K562 (cell line): ENCODE data around the gene STEAP2. TPM values are rescaled to one million over a fixed set of nuclear protein-coding genes. Genes with fewer than 3 reads are reported as not detected.

Source experiments
- ATAC-seq: fragments of 200-7000 bp; cut with Tn5 transposase; 3 replicates; pipeline ENCODE4 v1.9.1; 2020; ENCODE audit warnings: moderate library complexity
- BruUV-seq: library from RNA; stranded (reverse); fragments of 400-500 nt; replicated peaks from 2 replicates; lab custom pipeline; 2021; lab: Mats Ljungman, UMichigan
- CTCF ChIA-PET: fragments of 300-600 bp; formaldehyde crosslinking; extraction: SDS; loops from one replicate; lab custom pipeline; 2021; ENCODE audit warnings: low intra/inter-chr PET ratio; lab: Yijun Ruan, JAX
- POLR2A ChIA-PET: fragments of 300-600, 350-650 bp; sonication (Branson Sonifier 250); formaldehyde crosslinking; extraction: SDS; loops from one replicate; lab custom pipeline; 2021; ENCODE audit warnings: antibody characterized with exemption, inconsistent platforms; lab: Yijun Ruan, JAX
- DNase-seq, 4 experiments: peaks; one replicate each; pipeline versions ENCODE4 v3.0.0 to v3.0.0-alpha.2; 2011 to 2018; ENCODE audit warnings: low spot score in 3 of 4, mixed read lengths in 3 of 4; ENCODE audit errors: extremely low read depth in 1 of 4
- FAIRE-seq: peaks from 2 replicates; lab custom pipeline; 2011; peaks lifted over from hg19 to GRCh38; lab: Jason Lieb, UNC
- H2AFZ ChIP-seq: 2 replicates; pipeline ENCODE4 v1.6.0; 2011; ENCODE audit warnings: low read depth, low read length, control low read depth, inconsistent platforms
- H3K27ac ChIP-seq: fragments of 200-600 bp; 3 replicates; pipeline ENCODE4 v1.8.0; 2011; ENCODE audit warnings: low read depth, mild to moderate bottlenecking, control low read depth, inconsistent platforms, low read length, moderate library complexity, mixed read lengths; ENCODE audit errors: extremely low read depth
- H3K27me3 ChIP-seq, 2 experiments: fragments of 300-600 bp in 1 of 2; 2 replicates in 1 of 2; 3 replicates in 1 of 2; pipeline versions ENCODE4 v1.6.0 to v1.8.0; 2011; ENCODE audit warnings: inconsistent platforms in 2 of 2, low read length in 2 of 2, mild to moderate bottlenecking in 1 of 2, mixed read lengths in 1 of 2, moderate library complexity in 1 of 2; ENCODE audit not compliant: control insufficient read depth in 2 of 2, insufficient read depth in 2 of 2
- H3K36me3 ChIP-seq: fragments of 300-600 bp; 3 replicates; pipeline ENCODE4 v1.8.0; 2011; ENCODE audit warnings: mild to moderate bottlenecking, low read length, inconsistent platforms; ENCODE audit not compliant: control insufficient read depth, insufficient read depth
- H3K4me1 ChIP-seq, 2 experiments: fragments of 200-600 bp in 1 of 2; replicated peaks in 1 of 2; 2 replicates in 1 of 2; 3 replicates in 1 of 2; pipeline versions ENCODE4 v1.5.1 to v1.8.0; 2011; ENCODE audit warnings: inconsistent platforms in 2 of 2, low read length in 2 of 2, mild to moderate bottlenecking in 1 of 2, mixed read lengths in 1 of 2, moderate library complexity in 1 of 2; ENCODE audit not compliant: control insufficient read depth in 2 of 2, insufficient read depth in 2 of 2
- H3K4me2 ChIP-seq: 2 replicates; pipeline ENCODE4 v1.6.1; 2011; ENCODE audit warnings: low read length, control low read depth, inconsistent platforms, mixed read lengths; ENCODE audit not compliant: insufficient read depth
- H3K4me3 ChIP-seq: fragments of 200-600 bp; sonication (generic), shearing (Covaris generic); 2 replicates; pipeline ENCODE4 v1.5.1; 2016; ENCODE audit warnings: control low read depth, inconsistent platforms
- H3K79me2 ChIP-seq: fragments of 200-600 bp; 3 replicates; pipeline ENCODE4 v1.8.0; 2011; ENCODE audit warnings: low read length, inconsistent platforms; ENCODE audit not compliant: control insufficient read depth, insufficient read depth
- H3K9ac ChIP-seq, 2 experiments: 2 replicates each; pipeline versions ENCODE4 v1.6.0 to v1.6.1; 2011; ENCODE audit warnings: low read depth in 2 of 2, low read length in 2 of 2, control low read depth in 1 of 2, inconsistent platforms in 1 of 2, mild to moderate bottlenecking in 1 of 2, mixed read lengths in 1 of 2; ENCODE audit not compliant: insufficient read depth in 1 of 2
- H3K9me1 ChIP-seq: one replicate; pipeline ENCODE4 v1.6.0; 2011; ENCODE audit warnings: inconsistent platforms, mild to moderate bottlenecking, low read length, moderate library complexity; ENCODE audit not compliant: control insufficient read depth, insufficient read depth
- H3K9me3 ChIP-seq: replicated peaks from 2 replicates; pipeline ENCODE4 v1.5.1; 2011; ENCODE audit warnings: low read depth, low read length, inconsistent platforms; ENCODE audit not compliant: control insufficient read depth, insufficient read depth
- H4K20me1 ChIP-seq: replicated peaks from 2 replicates; pipeline ENCODE4 v1.6.1; 2011; ENCODE audit warnings: low read length, inconsistent platforms, mixed read lengths; ENCODE audit not compliant: control insufficient read depth, insufficient read depth
- ADNP ChIP-seq: fragments of 200-800 bp; sonication (Bioruptor generic); IDR thresholded peaks from 2 replicates; pipeline ENCODE4 v1.6.1; 2016; ENCODE audit warnings: missing genetic modification characterization, missing compliant biosample characterization
- BCOR ChIP-seq: fragments of 450-650 bp; IDR thresholded peaks from 2 replicates; pipeline ENCODE4 v1.6.1; 2016
- CHD4 ChIP-seq: fragments of 200-600 bp; sonication (generic); IDR thresholded peaks from 3 replicates; pipeline ENCODE4 v1.6.1; 2012; ENCODE audit warnings: low read depth, mild to moderate bottlenecking, mixed read lengths, low read length, inconsistent platforms; ENCODE audit not compliant: insufficient read depth, insufficient replicate concordance, poor library complexity, severe bottlenecking
- KDM1A ChIP-seq, 2 experiments: fragments of 450-650 bp; IDR thresholded peaks; 2 replicates each; pipeline ENCODE4 v1.6.1; 2016; ENCODE audit warnings: mild to moderate bottlenecking in 2 of 2
- MTA1 ChIP-seq: fragments of 450-650 bp; IDR thresholded peaks from 2 replicates; pipeline ENCODE4 v1.6.1; 2017; ENCODE audit warnings: borderline replicate concordance
- RBM25 ChIP-seq: fragments of 200-400 bp; formaldehyde crosslinking; IDR thresholded peaks from 2 replicates; pipeline ENCODE4 v1.6.1; 2018; ENCODE audit warnings: low read length, low read depth, moderate library complexity; ENCODE audit not compliant: severe bottlenecking
- SRSF1 ChIP-seq: fragments of 200-400 bp; formaldehyde crosslinking; IDR thresholded peaks from 2 replicates; pipeline ENCODE4 v1.6.1; 2017; ENCODE audit warnings: mild to moderate bottlenecking, low read depth, low read length, moderate library complexity
- SRSF7 ChIP-seq: fragments of 200-400 bp; formaldehyde crosslinking; optimal IDR thresholded peaks from 2 replicates; pipeline ENCODE3; 2017; ENCODE audit warnings: mild to moderate bottlenecking, low read depth, low read length
- WGBS: fragments of 100-300 bp; shearing (Covaris generic); methylation state at CpG from one replicate; pipeline ENCODE4 v1.1.6; 2016; ENCODE audit warnings: low coverage, mixed read lengths; ENCODE audit not compliant: insufficient coverage; ENCODE audit errors: missing lambda C conversion rate; 5-methylcytosine and 5-hydroxymethylcytosine counted together
- in situ Hi-C: fragments of 300-500 bp; cut with MboI; formaldehyde crosslinking; loops from 4 replicates; pipeline ENCODE4 v1.15.0; 2018; ENCODE audit warnings: inconsistent platforms, mixed read lengths
- intact Hi-C: fragments of 100-400 bp; cut with micrococcal nuclease; formaldehyde crosslinking; loops from 2 replicates; pipeline ENCODE4 v1.14.2; 2022
- polyA plus RNA-seq, 8 experiments: library from polyadenylated mRNA; depleted of rRNA in 4 of 8; stranded (reverse) in 5 of 8; unstranded in 3 of 8; fragments of >200 nt; fragmentation: Nextera tagmentation in 2 of 8; fragmentation: Illumina TruSeq in 1 of 8; extraction: Ambion mirVana in 2 of 8; extraction: Trizol in 1 of 8; gene quantifications; 2 replicates each; pipeline versions ENCODE4 v1.2.1 to v1.2.3, GENCODE V29; 2011 to 2014; ENCODE audit warnings: inconsistent platforms in 1 of 8, missing spikeins in 1 of 8
- total RNA-seq, 7 experiments: library from RNA; depleted of rRNA in 6 of 7; stranded (reverse); fragments of >200 nt in 6 of 7; fragmentation: Illumina TruSeq in 2 of 7; extraction: Trizol in 2 of 7; gene quantifications; 2 replicates each; pipeline versions ENCODE4 v1.2.1 to v1.2.3, GENCODE V29; 2011 to 2021; ENCODE audit warnings: low replicate concordance in 1 of 7

Gene STEAP2
- total and polyA plus RNA-seq, 9 of the 15 experiments (the other 6 are each of a cell fraction or from before 2014, with no cell fraction given), result 0.02 to 0.03 TPM; not detected in 7

GRCh38 chr7:90243556-90243955, 32.0 kb downstream of the STEAP2 start:
- FAIRE-seq, result no peak

GRCh38 chr7:90244565-90244908, 33.0 kb downstream of the STEAP2 start:
- DNase-seq, result no peak
- ATAC-seq, result no peak; the same call in 2 of the 3 replicates
- peak overlapping the region; percentile 90 for H3K4me2 ChIP-seq
- no peak for FAIRE-seq
- 28% methylated on average over 6 of the region's 6 CpGs for WGBS
- peak overlapping the region; percentile 67 for H3K4me3 ChIP-seq
- TSS peak; percentile 80 for BruUV-seq
- H3K9ac ChIP-seq, result peak overlapping the region; percentile 60 to 93; a peak in 3 of 4 replicates
- no peaks in the 10 kb centered on the region for H3K9me3 ChIP-seq
- no peaks in the 10 kb centered on the region for H3K36me3 ChIP-seq
- H4K20me1 ChIP-seq, result no peaks in the 10 kb centered on the region
- H3K27ac ChIP-seq, result no peak overlapping the region
- H2AFZ ChIP-seq, result peak overlapping the region; percentile 95
- in situ Hi-C loops (no loop called here), intact Hi-C loops (no loop called here)
- no peaks in the 10 kb centered on the region for H3K79me2 ChIP-seq
- peak; percentile 82 for TF ChIP-seq RBM25
- 0 out of 2 replicates have a peak, but pooled peaks have one; percentile 46 for TF ChIP-seq BCOR
- TF ChIP-seq SRSF7, result no peak
- TF ChIP-seq ADNP, result 0 out of 2 replicates have a peak, but pooled peaks have one; percentile 36
- no peak for TF ChIP-seq SRSF1
- TF ChIP-seq KDM1A (IDR thresholded peaks at IDR 0.05), result peak in 1 of 2 experiments; percentile 58; a peak in 3 of 4 replicates
- TF ChIP-seq CHD4, result peak; percentile 31
- no peaks in the 10 kb centered on the region for H3K27me3 ChIP-seq
- peaks cover 4 to 9% of the 10 kb centered on the region in 2 experiments; a peak in 3 of 5 replicates for H3K4me1 ChIP-seq
- ChIA-PET CTCF (no interaction called here), POLR2A (interaction anchor here (1.2 to 1.7 kb wide), 2 partner anchors 16 to 33 kb away, joined by 3 to 5 read pairs; no protein-coding TSS in a partner anchor)
- no peaks in the 10 kb centered on the region for H3K9me1 ChIP-seq

More at GRCh38 chr7:90243556-90243955, 32.0 kb downstream of the STEAP2 start:
- Histone ChIP-seq H3K9me1 (no peaks in the 10 kb centered on the region), H3K27ac (no peak overlapping the region), H3K9ac (no peak overlapping the region), H3K4me1 (peaks cover 9 to 10% of the 10 kb centered on the region in 2 experiments; a peak in 3 of 5 replicates), H3K36me3 (no peaks in the 10 kb centered on the region), H3K4me3 (no peak overlapping the region), H3K27me3 (no peaks in the 10 kb centered on the region), H4K20me1 (no peaks in the 10 kb centered on the region), H3K9me3 (no peaks in the 10 kb centered on the region), H2AFZ (peak overlapping the region; percentile 95), H3K4me2 (no peak overlapping the region), H3K79me2 (no peaks in the 10 kb centered on the region)
- in situ Hi-C loops (no loop called here), intact Hi-C loops (no loop called here)
- ChIA-PET CTCF (no interaction called here), POLR2A (interaction anchor here (1.2 to 1.7 kb wide), 2 partner anchors 17 to 34 kb away, joined by 3 to 5 read pairs; no protein-coding TSS in a partner anchor)
- TF ChIP-seq MTA1, result no peak
- ATAC-seq (no peak), DNase-seq (no peak)
- 17% methylated on average over 1 of the region's 1 CpG for WGBS
- BruUV-seq, result no TSS peak
